ENCODE results near the gene RBKS. TPM values are rescaled to one million over a fixed set of nuclear protein-coding genes. Genes with fewer than 3 reads are reported as not detected.

RBKS gene
- total and polyA plus RNA-seq, 2 of the 8 experiments (the other 6 are each of a cell fraction or from before 2014, with no cell fraction given), result 1.1 to 1.5 TPM

DNA sequence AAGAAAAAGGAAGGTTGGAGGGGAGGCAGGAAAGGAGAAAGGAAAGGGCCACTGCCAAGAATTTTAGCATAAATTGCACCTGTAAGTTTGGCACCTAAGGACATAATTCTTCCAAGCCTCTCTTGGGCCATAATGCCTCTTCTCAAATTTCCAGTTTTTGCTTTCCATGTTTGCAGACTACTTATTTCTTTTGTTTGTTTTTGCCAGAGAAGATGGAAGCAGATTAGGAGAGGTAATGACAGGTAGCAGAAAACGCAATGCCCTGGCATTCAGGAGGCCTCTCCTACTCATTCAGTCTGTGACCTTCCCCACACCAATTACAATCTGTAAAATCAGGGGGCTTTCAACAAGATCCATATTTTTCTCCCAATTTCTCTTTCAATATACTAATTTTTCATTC, 61.9 kb downstream of the RBKS start:
- Histone ChIP-seq H4K8ac (ENCODE audit: extremely low read depth, insufficient read depth, low read length) (no peak overlapping the region), H2AFZ (ENCODE audit: low read length) (no peak overlapping the region), H3K56ac (replicated peaks; ENCODE audit: insufficient read length, low read depth, low read length) (no peak overlapping the region), H3K4ac (replicated peaks; ENCODE audit: insufficient read length, low read depth, low read length) (no peak overlapping the region), H3K23me2 (ENCODE audit: low read depth, low read length) (no peaks in the 10 kb centered on the region), H3K18ac (ENCODE audit: extremely low read depth, low read length) (no peak overlapping the region), H3K14ac (ENCODE audit: insufficient read length) (no peak overlapping the region), H3K9ac (replicated peaks in 1 of 4; ENCODE audit: extremely low read depth in 1 of 4, low read depth in 3 of 4, low read length in 3 of 4) (no peak overlapping the region), H4K5ac (ENCODE audit: insufficient read length, low read depth, low read length) (no peak overlapping the region), H3K79me1 (ENCODE audit: low read depth, low read length) (no peaks in the 10 kb centered on the region), H3K23ac (ENCODE audit: insufficient read length) (no peak overlapping the region), H3K4me3 (ENCODE audit: extremely low read depth in 1 of 4, insufficient read depth in 2 of 4, low read depth in 3 of 4, low read length in 4 of 4) (no peak overlapping the region), H2BK12ac (ENCODE audit: low read depth, low read length) (no peak overlapping the region), H3K27me3 (replicated peaks in 1 of 4; ENCODE audit: control insufficient read depth in 3 of 4, extremely low read depth in 1 of 4, insufficient read depth in 3 of 4, low read length in 3 of 4) (no peaks in the 10 kb centered on the region), H4K20me1 (replicated peaks in 1 of 2; ENCODE audit: control insufficient read depth in 1 of 2, insufficient read depth in 2 of 2, low read length in 2 of 2) (no peaks in the 10 kb centered on the region), H2BK15ac (ENCODE audit: low read length) (no peak overlapping the region), H3K9me3 (ENCODE audit: insufficient read depth in 2 of 2, low read depth in 1 of 2, low read length in 1 of 2) (peaks cover 2 to 8% of the 10 kb centered on the region in 2 experiments; a peak in 1 of 4 replicates), H2AK5ac (ENCODE audit: low read depth, low read length) (no peak overlapping the region), H4K91ac (replicated peaks; ENCODE audit: insufficient read length, low read length) (no peak overlapping the region), H3K27ac (ENCODE audit: low read depth, low read length) (no peak overlapping the region), H3K79me2 (ENCODE audit: control insufficient read depth in 1 of 2, insufficient read depth in 2 of 2, low read length in 2 of 2) (no peaks in the 10 kb centered on the region), H2BK20ac (ENCODE audit: low read length) (no peak overlapping the region), H3K4me1 (replicated peaks in 1 of 4; ENCODE audit: control insufficient read depth in 3 of 4, insufficient read depth in 4 of 4, low read length in 3 of 4) (no peaks in the 10 kb centered on the region; a peak in 1 of 7 replicates), H3K4me2 (ENCODE audit: insufficient read depth in 1 of 2, low read depth in 2 of 2, low read length in 2 of 2) (no peak overlapping the region), H2BK120ac (replicated peaks; ENCODE audit: low read depth, low read length) (no peak overlapping the region), H2BK5ac (ENCODE audit: low read depth, low read length) (no peak overlapping the region), H3K36me3 (ENCODE audit: control insufficient read depth in 2 of 4, insufficient read depth in 4 of 4, low read length in 3 of 4) (no peaks in the 10 kb centered on the region)
- TF ChIP-seq SIX5 (IDR thresholded peaks at IDR 0.05; ENCODE audit: low read depth, low read length) (no peak), NRF1 (IDR thresholded peaks at IDR 0.05; ENCODE audit: low read depth, low read length) (no peak), BRCA1 (IDR thresholded peaks at IDR 0.05; ENCODE audit: low read depth, low read length) (no peak), KDM5A (IDR thresholded peaks at IDR 0.05; ENCODE audit: low read length) (no peak), GABPA (IDR thresholded peaks at IDR 0.05; ENCODE audit: borderline replicate concordance, insufficient read depth, low read length) (no peak), SIRT6 (IDR thresholded peaks at IDR 0.05; ENCODE audit: low read length) (no peak), EZH2 (IDR thresholded peaks at IDR 0.05; ENCODE audit: low read depth, low read length, severe bottlenecking) (no peak), ZNF274 (IDR thresholded peaks at IDR 0.05; ENCODE audit: borderline replicate concordance, extremely low read depth, low read length) (no peak), SP4 (IDR thresholded peaks at IDR 0.05; ENCODE audit: low read length) (no peak)
- TF ChIP-seq, protein P1, sequence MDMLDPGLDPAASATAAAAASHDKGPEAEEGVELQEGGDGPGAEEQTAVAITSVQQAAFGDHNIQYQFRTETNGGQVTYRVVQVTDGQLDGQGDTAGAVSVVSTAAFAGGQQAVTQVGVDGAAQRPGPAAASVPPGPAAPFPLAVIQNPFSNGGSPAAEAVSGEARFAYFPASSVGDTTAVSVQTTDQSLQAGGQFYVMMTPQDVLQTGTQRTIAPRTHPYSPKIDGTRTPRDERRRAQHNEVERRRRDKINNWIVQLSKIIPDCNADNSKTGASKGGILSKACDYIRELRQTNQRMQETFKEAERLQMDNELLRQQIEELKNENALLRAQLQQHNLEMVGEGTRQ (IDR thresholded peaks at IDR 0.05; ENCODE audit: low read length), result no peak
- DNase-seq (ENCODE audit: low read depth in 1 of 2, low spot score in 2 of 2) (no peak), FAIRE-seq (no peak)
- WGBS, 2 experiments (ENCODE audit: extremely low coverage in 1 of 2, insufficient coverage in 1 of 2, insufficient read length in 1 of 2, insufficient replicate concordance in 2 of 2, low coverage in 1 of 2, low lambda C conversion rate in 2 of 2, missing lambda C conversion rate in 1 of 2), result 88% methylated on average over 1 of the region's 1 CpG; no CpG with 5 or more reads in 1 of the 2 experiments
- CTCF ChIA-PET (ENCODE audit: partially characterized antibody), result interaction anchor here (1.7 to 1.9 kb wide), 2 partner anchors 12 to 104 kb away, joined by 5 read pairs; no protein-coding TSS in a partner anchor
- POLR2A ChIA-PET (ENCODE audit: partially characterized antibody), result no interaction called here

Measured in H1 (cell line).